ENCODE measurements around the gene TMEM253.

Gene TMEM253

GRCh38 chr14:21100931-21101330, at the start of gene TMEM253:
TSS of gene TMEM253 (plus strand) at chr14:21101066. CDS start at chr14:21101344, 278 bp downstream.
- no peak for TF ChIP-seq ZFX (IDR thresholded peaks at IDR 0.05)
- TF ChIP-seq, protein P1, sequence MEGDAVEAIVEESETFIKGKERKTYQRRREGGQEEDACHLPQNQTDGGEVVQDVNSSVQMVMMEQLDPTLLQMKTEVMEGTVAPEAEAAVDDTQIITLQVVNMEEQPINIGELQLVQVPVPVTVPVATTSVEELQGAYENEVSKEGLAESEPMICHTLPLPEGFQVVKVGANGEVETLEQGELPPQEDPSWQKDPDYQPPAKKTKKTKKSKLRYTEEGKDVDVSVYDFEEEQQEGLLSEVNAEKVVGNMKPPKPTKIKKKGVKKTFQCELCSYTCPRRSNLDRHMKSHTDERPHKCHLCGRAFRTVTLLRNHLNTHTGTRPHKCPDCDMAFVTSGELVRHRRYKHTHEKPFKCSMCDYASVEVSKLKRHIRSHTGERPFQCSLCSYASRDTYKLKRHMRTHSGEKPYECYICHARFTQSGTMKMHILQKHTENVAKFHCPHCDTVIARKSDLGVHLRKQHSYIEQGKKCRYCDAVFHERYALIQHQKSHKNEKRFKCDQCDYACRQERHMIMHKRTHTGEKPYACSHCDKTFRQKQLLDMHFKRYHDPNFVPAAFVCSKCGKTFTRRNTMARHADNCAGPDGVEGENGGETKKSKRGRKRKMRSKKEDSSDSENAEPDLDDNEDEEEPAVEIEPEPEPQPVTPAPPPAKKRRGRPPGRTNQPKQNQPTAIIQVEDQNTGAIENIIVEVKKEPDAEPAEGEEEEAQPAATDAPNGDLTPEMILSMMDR (conservative IDR thresholded peaks at IDR 0.05): no peak
- no peak within 1 kb of the TSS; the same call in 1 of the 2 replicates for H3K27ac ChIP-seq

- H3K27ac ChIP-seq: no peak overlapping the region
- TF ChIP-seq, protein P1 (conservative IDR thresholded peaks at IDR 0.05): no peak
- no peak for TF ChIP-seq ZFX (IDR thresholded peaks at IDR 0.05)
These were observed 47.4 kb upstream of the TMEM253 start for GRCh38 chr14:21053184-21054122.

- TF ChIP-seq, protein P1 (conservative IDR thresholded peaks at IDR 0.05): no peak
- no peak for TF ChIP-seq ZFX (IDR thresholded peaks at IDR 0.05)
- H3K27ac ChIP-seq: no peak overlapping the region
These were observed 46.6 kb upstream of the TMEM253 start for GRCh38 chr14:21054123-21054767.

DNA sequence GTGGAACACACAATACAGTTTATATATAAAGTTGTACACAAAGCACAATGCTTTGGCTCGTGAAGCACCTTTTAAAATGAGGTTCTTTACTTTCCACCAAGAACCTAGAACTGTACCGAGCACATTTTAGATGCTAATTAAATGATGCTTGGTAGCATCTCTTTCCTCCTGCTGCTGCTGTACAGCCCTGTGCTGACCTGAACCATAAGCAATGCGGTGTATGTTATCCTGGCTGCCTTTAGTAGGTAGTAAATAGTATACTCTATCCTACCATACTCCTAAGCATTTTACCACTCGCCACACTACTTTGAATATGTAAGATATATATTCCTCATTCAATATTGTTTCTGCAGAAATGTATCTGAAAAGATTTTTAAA, 46.1 kb upstream of the TMEM253 start:
- no peak for TF ChIP-seq ZFX (IDR thresholded peaks at IDR 0.05)
- TF ChIP-seq, protein P1 (conservative IDR thresholded peaks at IDR 0.05): no peak
- no peak overlapping the region for H3K27ac ChIP-seq

- TF ChIP-seq, protein P1 (conservative IDR thresholded peaks at IDR 0.05): no peak
- no peak for TF ChIP-seq ZFX (IDR thresholded peaks at IDR 0.05)
- peak overlapping the region; percentile 45; the same call in 1 of the 2 replicates for H3K27ac ChIP-seq
These were observed 45.3 kb upstream of the TMEM253 start for GRCh38 chr14:21055432-21056117.

DNA sequence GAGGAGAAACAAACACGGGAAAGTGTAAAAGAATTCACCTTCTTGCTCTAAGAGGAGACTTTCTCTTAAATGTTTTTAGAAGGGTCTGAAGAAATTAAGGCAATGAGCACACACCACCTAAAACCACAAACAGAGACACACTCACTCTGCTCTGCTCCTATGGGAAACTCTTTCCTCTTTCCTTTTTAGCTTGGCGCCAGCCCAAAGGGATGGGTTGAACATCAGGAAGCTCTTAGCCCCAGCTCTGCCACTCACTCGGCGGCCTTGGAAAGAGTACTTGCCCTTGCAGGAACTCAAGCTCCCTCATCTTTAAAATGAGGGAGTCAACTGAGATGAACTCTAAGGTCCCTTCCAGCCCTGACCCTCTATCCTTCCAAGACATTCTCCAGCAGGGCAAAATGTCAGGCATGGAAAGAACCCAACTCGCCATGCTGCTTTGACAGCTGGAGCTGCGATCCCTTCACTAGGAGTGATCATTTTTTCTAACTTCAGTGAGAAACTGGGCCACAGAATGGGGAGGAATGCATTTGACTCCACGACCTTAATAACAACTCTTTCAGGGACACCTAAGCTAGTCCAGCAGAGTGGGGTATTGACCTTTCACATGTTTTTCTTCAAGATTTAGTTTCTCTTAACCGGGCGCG, 44.2 kb upstream of the TMEM253 start:
- H3K27ac ChIP-seq: no peak overlapping the region
- TF ChIP-seq, protein P1 (conservative IDR thresholded peaks at IDR 0.05): no peak
- TF ChIP-seq ZFX (IDR thresholded peaks at IDR 0.05): no peak

Data from C4-2B (cell line).